Fibroblast of villous mesenchyme (primary cell): ENCODE measurements around the gene SYNE3. TPM values are rescaled to one million over a fixed set of nuclear protein-coding genes. Genes with fewer than 3 reads are reported as not detected.

Source experiments
- DNase-seq: peaks from one replicate; pipeline ENCODE4 v3.0.0-alpha.2; 2010; ENCODE audit warnings: low read depth
- H3K4me3 ChIP-seq: 2 replicates; pipeline ENCODE4 v1.5.1; 2011; ENCODE audit warnings: low read depth, mild to moderate bottlenecking, low read length
- total RNA-seq: library from RNA; depleted of rRNA; stranded (reverse); fragments of >200 nt; gene quantifications from 2 replicates; pipeline ENCODE4 v1.2.3, GENCODE V29; 2012
- TF ChIP-seq, protein P1 (sequence below): IDR thresholded peaks from 2 replicates; pipeline ENCODE4 v1.5.1; 2012; ENCODE audit warnings: low read depth, mild to moderate bottlenecking, low read length; ENCODE audit not compliant: insufficient read depth

The SYNE3 gene
- total RNA-seq, 1 donor, result 6.5 TPM

DNA sequence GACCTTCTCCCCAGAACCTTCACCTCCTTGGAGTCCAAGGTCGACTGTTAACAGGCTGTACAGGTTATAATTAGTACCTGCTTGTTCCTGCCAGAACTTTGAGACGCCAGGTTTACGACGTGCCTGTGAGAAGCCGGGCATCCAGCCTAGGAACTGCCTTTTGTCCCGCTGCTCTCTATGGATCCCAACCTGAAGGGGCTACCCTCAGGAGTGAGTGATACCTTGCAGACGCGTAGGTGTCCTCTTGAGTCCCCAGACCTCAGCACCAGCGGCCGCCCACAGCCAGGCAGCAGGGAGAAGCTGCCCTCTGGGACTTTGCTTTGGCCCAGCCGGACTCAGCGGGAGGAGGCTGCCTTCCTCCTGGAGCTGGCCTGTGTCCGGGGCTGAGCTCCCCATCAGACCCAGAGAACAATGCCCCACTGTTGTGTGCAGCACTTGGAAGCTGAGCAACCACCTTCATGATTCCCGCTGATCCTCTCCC is 16.2 kb downstream of the SYNE3 start:
- no peak overlapping the region for H3K4me3 ChIP-seq
- DNase-seq, result no peak
- TF ChIP-seq, protein P1, sequence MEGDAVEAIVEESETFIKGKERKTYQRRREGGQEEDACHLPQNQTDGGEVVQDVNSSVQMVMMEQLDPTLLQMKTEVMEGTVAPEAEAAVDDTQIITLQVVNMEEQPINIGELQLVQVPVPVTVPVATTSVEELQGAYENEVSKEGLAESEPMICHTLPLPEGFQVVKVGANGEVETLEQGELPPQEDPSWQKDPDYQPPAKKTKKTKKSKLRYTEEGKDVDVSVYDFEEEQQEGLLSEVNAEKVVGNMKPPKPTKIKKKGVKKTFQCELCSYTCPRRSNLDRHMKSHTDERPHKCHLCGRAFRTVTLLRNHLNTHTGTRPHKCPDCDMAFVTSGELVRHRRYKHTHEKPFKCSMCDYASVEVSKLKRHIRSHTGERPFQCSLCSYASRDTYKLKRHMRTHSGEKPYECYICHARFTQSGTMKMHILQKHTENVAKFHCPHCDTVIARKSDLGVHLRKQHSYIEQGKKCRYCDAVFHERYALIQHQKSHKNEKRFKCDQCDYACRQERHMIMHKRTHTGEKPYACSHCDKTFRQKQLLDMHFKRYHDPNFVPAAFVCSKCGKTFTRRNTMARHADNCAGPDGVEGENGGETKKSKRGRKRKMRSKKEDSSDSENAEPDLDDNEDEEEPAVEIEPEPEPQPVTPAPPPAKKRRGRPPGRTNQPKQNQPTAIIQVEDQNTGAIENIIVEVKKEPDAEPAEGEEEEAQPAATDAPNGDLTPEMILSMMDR, result no peak

DNA sequence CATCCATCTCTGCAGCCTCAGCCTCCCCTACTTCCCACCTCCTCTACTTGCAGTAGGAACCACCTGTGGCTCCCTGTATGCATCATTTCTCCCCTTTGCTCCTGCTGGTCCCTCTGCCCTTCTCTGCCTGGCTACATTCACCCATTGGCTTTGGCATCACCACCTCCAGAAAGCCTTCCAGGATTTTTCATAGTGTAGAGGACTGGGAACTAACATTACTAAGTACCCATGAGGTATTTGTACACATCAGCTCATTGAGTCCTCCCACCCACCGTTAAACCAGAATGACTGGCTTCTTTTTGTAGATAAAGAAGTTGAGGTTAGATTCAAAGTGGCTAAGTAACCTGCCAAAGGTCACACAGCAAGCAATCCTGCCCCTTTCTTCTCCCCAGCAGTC is 17.1 kb downstream of the SYNE3 start:
- H3K4me3 ChIP-seq, result no peak overlapping the region
- TF ChIP-seq, protein P1, result no peak
- DNase-seq, result no peak

DNA sequence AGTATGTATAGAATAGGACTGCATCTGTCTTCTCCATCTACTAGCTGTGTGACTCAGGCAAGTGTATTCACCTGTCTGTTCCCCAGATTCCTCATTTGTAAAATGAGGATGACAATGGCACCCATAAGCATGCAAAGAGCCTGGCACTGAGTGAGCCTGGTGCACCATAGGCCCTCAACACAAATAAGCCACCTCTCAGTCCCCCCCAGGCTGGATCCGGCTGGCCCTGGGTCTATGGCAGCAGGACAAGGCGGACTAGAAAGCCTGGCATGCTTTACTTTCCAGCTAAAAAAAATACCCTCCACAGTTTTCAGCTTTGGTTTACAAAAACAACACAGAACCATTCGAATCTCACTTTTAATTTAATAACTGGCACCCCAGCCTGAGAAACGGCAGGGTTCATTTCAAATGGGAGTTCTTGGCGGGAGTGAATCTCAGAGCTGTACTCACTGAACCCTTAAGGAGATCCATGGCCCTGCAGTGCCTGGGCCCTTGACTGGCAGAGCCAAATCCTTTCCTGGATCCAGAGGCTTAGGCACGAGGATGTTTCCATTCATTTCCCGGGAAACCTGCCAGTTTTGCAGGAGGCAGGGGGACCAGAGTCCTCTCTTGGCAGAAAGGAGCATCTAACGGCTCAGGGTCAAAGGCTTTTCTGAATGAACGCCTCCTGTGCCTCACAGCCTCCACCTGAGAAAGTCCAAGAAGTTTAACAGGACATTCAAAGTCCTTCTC is 17.7 kb downstream of the SYNE3 start:
- no peak overlapping the region for H3K4me3 ChIP-seq
- TF ChIP-seq, protein P1, result no peak
- no peak for DNase-seq

DNA sequence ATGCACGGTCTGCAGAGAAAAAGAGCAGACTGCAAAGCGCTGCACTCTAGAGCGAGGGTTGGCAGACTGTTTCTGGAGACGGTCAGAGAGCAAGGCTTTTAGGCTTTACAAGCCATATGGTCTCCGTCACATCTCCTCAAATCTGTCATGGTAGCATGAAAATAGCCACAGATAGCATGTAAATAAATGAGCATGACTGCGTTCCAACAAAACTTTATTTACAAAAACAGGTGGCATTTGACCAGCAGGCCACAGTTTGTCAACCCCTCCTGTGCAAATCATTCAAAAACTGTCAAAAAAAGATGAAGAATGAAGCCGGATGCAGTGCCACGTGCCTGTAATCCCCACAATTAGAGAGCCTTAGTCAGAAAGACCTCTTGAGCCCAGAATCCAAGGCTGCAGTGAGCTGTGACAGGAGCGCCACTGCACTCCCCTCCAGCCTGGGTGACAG is 18.9 kb downstream of the SYNE3 start:
- peak; percentile 75 for DNase-seq
- H3K4me3 ChIP-seq, result no peak overlapping the region
- TF ChIP-seq, protein P1, result no peak

DNA sequence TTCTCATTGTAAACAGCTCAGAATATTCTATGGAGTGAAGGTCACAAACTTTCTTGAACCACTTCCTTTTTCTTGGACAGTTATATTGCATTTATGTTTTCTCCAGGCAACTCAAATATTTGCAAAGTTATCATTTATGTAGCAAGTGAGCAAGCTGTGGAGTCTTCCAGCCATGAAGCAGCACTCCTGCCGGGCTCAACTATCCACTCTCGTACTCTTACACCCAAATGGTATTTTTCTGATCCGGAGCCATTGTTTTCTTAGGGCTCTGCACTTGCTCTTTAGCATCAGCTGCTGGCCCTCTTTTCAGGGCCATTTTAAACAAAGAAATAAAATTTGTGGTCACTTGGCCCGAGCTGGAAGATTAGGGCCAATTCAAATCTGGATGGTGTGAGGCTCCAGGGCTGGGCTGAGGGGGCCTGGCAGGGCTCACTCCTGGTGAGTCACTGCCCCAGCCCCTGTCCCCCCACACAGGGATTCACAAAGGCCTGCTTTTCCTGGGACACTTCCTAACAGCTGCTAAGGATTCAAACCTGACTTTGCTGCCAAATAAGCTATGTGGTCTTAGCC is 19.7 kb downstream of the SYNE3 start:
- peak; percentile 74 for DNase-seq
- no peak overlapping the region for H3K4me3 ChIP-seq
- TF ChIP-seq, protein P1, result no peak

DNA sequence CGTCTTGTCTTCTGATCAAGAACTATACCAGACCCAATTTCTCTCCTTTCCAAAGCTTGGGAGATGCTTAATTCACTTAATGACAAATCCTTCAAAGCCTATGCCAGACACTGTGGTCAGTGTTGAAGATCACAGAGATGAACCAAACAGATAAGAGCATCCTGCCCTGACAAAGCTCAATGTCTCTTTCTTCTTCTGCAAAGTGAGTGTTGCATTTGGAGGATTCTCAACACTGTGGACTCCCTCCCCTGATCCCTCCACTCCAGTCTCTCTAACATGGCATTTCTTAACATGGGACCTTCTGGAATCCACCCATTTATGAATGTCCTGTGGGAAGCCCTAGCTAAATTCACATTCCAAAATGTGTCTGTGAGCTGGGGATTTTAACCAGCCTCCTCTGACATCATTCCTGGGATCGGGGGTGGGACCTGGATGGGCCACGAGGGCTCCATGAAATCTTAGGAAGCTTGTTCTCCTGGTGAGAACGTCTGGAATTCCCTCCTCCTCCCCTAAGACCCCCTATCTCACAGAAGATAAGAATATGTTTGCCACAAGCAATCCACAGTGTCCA is 20.3 kb downstream of the SYNE3 start:
- TF ChIP-seq, protein P1, result no peak
- peak; percentile 97 for DNase-seq
- no peak overlapping the region for H3K4me3 ChIP-seq
